Measurements from ENCODE around the gene DDAH2.

The DDAH2 gene, protein sequence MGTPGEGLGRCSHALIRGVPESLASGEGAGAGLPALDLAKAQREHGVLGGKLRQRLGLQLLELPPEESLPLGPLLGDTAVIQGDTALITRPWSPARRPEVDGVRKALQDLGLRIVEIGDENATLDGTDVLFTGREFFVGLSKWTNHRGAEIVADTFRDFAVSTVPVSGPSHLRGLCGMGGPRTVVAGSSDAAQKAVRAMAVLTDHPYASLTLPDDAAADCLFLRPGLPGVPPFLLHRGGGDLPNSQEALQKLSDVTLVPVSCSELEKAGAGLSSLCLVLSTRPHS

DNA sequence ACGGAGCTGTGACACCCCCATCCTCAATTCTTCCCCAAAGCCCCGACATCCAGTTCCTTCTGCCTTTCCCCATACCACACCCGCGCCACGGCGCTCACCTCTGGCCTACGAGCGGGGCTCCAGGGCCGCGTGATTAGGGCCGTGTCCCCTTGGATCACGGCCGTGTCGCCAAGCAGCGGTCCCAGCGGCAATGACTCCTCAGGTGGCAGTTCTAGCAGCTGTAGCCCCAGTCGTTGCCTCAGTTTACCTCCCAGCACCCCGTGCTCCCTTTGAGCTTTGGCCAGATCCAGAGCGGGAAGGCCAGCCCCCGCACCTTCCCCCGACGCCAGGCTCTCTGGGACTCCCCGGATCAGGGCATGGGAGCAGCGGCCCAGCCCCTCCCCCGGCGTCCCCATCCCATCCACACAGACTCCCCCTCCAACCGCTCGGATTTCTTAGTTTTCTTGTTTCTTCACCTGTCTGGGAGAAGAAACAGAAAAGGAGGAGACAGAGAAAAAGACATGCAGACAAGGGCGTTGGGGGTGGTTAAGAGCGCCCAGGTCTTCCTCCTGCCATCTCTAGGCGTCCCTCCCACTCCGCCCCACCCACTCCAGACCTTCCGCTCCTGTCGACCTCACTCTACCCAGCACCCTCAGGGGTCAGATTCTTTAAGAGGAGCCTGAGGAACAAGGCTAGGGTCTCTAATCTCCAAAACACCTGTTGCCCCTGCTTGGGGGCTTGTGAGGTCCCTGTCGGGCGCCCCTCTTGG, at the start of gene DDAH2:
Gene DDAH2 (minus strand): TSS at position 533 of the 748 bp plus-strand sequence. CDS start 138 bp downstream, at position 395.
- no peak for FAIRE-seq

DNA sequence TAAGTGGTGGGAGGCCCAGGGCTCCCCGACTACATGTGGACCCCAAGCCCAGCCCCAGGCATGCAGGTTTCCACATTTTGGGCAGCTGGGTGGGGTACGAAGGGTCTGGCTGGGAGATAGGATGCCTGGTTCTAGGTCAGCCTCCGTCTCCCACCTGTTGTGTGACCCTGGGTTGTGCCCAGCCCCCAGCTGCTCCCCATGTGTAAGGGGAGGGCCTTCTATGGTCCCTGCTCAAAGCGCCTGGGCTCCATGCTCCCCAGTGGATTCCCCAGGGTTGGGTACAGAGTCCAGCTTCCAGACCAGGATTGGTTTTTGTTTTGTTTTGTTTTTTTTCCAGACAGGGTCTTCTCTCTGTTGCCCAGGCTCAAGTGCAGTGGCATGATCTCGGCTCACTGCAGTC, 49.1 kb upstream of the DDAH2 start:
- FAIRE-seq, result no peak

DNA sequence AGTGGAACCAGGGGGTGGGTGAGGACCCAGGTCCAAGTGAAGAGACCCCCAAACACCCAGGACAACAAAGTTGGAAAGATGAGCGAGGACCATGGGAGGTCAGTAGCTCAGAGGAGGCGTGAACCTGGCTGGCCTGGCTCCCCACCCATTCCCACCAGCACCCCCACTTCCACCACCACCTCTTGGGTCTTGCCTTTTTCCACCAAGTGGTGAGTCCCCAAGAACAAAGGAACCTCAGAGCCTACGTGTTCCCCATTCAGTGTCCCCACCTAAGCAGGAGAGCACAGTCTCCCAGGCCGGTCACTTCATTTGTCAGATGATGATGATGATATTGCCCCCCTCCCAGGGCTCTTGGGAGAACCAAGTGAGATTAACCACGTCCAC, 48.6 kb upstream of the DDAH2 start:
- no peak for FAIRE-seq

DNA sequence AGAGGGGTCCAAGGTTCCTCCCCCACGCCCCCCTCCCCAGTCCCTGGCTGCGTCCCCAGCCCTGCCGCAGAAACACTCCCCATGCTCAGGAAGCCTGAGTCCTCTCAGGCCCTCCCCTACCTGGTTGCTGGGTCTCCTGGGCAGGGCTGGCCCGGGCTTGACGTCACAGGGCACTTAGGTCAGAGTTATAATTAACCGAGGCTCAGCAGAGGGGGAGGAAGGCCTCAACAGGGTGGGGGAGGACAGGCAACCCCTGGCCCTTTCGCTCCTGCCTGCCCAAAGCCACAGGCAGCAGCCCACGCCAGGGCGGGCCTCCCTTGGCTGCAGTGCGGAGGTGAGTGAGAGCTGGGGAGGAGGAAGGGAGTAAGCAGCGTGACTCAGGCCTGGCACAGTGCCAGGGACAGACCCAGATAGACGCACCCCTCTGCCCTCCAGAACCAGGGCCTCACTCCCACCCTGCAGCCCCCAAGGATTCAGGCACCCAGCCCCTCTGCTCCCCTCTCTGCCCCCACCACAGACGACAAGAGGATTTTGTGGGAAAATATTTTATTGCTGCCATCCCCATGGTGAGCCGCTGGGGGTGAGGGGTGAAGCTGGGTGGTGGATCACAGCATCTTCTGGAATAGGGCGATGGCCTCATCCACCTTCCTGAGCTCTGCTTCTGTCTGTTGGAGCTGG, 48.0 kb upstream of the DDAH2 start, which contains the start of gene VWA7:
Gene VWA7 (minus strand): TSS at position 340 of the 678 bp plus-strand sequence. CDS start 549 bp downstream, outside the sequence.
- peak; percentile 62 for FAIRE-seq

DNA sequence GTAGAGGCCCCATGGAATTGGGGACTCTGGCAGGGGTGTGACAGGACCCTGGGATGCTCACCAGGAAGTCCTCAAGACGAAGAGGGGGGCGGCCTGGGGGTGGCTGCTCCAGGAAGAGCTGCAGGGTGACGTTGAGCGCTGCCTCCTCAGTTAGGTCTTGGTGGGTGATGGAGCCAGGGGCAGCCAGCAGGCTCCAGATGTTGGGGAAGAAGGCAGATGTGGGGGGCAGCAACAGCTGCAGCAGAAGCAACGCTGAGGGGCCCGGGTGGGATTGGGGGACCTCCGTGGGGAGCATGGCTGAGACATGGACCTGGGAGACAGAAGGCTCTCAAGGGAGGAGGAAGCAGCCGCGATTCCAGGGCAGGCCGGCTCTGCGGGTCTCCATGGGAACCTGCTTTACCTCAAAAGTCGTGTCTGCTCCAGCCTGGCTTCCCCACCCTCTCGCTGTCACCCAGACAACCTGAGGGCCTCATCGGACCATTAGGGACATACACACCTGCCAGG, 47.4 kb upstream of the DDAH2 start:
- no peak for FAIRE-seq

DNA sequence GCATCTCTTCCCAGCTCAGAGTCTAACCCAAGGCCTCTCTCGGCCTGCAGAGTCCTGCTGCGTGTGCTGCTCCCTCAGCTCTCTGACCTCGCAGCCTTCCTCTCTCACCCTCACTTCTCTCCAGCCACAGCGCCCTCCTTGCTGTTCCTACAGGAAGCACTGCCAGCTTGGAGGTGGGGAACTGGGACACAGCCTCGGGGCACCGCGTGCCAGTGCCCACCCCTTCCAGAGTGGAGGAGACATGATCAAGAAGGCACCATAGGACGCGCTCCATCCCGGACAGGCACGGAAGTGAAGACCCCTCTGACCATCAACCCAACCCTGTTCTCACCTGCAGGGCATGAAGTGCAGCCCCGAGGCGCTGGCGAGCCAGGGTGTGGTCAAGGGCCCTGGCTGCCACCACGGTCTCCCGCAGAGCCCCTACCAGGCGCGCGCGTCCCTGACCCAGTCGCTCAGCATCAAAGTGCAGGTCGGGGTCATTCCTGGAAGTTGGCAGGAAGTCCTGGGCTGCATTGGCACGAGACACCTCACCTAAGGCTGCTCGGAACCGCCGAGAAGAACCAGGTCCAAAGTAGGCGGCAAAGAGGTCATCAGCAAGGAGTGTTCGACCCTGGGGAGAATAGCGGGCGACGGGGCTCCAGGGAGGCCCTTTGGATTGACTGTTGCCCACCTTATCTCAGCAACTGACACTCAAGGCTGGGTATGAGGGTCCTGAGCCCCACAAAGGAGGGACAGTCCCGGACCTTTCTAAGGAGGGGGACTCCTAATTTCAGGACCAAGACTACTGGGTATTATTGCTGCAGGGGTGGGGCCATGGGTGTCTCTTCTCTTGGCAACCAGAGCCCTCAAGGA, 46.8 kb upstream of the DDAH2 start:
- FAIRE-seq, result no peak

DNA sequence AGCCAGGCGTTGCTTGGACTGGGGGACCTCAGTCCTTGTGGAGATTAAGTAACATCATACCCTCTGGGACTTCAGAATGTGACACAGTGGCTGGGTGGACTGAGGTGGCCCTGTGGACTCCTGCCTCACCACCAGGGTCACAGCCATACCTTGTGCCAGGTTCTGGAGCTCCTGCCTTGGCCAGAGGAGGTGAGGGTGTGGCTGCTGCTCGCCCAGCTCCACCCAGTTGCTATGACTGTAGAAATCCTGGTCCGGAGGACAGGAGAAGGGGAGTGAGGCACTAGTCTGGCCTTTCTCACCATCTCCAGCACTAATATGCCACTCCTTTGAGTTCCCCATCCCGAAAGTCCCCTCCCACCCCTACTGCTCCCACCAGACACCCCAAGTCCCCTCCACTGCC, 46.1 kb upstream of the DDAH2 start:
- FAIRE-seq, result no peak

DNA sequence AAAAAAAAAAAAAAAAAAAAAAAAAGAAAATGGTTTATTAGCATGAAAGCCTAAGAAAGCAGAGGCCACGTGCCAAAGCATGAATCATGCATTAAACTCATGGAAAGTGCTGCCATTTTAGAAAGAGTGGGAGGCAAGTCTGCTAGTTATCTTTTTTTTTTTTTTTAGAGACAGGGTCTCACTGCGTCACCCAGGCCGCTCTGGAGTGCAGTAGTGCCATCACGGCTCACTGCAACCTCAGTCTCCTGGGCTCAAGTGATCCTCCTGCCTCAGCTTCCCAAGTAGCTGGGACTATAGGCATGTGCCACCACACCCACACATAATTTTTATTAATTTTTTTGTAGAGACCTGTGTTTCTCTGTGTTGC, 42.9 kb upstream of the DDAH2 start:
- no peak for FAIRE-seq

DNA sequence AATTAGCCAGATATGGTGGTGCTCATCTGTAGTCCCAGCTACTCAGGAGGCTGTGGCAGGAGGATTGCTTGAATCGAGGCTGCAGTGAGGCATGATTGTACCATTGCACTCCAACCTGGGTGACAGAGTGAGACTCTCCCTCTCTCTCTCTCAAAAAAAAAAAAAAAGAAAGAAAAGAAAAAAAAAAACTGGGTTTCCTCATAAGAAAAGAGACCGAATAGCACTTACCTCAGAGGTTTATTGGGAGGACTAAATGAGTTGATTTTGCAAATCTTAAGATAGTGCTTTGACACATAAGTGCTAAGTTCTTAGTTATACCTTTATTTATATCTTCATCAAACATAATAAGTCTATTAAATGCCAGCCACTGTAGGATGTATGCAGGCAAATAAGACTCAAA, 41.8 kb upstream of the DDAH2 start:
- FAIRE-seq, result no peak

DNA sequence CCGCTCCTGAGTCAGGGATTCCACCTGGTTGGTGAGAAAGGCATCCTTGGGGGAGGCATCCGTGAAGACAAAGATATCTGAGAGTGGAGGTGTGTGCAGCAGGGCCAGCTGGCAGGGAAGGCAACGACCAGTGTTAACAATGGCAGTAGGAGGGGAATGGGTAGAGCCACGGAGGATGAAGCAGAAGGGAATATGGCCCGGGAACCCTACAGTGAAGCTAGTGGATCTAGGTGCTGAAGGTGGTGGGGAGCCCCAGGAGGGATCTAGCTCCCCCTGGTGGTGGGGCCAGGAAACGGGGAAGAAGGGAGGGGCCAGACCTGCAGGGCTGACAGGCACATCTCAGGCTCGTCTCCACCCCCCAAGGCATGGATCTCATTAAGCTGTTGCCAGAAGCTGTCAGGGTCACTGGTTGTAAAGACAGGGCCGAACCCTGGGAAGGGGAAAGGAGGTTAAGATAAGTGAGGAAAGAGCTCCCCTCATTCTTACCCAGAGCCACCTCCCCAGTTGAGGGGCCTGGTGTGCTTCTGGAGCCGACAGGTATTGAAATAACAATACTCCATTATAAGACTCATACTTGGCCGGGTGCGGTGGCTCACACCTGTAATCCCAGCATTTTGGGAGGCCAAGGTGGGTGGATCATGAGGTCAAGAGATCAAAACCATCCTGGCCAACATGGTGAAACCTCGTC, 40.7 kb upstream of the DDAH2 start:
- FAIRE-seq, result no peak

DNA sequence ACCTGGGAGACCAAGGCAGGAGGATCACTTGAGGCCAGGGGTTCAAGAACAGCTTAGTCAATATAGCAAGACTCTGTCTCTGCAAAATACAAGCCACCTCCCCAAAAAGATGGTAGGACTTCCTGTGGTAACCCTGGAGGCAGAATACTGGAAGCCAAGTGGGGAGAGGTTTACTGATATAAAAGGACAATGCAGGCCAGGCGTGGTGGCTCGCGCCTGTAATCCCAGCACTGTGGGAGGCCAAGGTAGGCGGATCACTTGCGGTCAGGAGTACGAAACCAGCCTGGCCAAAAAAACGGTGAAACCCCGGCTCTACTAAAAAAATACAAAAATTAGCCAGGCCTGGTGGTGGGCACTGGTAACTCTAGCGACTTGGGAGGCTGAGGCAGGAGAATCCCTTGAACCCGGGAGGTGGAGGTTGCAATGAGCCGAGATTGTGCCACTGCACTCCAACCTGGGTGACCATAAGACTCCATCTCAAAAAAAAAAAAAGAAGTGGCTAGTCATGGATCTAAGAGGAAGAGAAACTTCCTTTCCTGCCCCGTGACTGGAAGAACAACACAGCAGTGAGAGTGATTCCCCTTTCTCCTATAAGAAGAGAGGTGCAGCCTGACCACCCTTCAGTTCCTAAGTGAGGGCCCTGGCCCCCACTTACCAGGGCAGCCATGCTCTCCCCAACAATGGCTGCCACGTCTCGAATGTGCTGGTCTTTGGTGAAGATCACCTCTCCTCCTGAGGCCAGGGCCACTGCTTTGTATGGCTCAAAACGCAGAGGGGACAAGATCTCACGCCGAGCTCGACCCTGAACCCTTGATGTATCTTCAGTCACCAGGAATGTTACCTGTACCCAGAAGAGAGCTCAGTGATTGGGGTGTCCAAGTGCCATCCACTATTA, 39.5 kb upstream of the DDAH2 start:
- FAIRE-seq, result no peak

DNA sequence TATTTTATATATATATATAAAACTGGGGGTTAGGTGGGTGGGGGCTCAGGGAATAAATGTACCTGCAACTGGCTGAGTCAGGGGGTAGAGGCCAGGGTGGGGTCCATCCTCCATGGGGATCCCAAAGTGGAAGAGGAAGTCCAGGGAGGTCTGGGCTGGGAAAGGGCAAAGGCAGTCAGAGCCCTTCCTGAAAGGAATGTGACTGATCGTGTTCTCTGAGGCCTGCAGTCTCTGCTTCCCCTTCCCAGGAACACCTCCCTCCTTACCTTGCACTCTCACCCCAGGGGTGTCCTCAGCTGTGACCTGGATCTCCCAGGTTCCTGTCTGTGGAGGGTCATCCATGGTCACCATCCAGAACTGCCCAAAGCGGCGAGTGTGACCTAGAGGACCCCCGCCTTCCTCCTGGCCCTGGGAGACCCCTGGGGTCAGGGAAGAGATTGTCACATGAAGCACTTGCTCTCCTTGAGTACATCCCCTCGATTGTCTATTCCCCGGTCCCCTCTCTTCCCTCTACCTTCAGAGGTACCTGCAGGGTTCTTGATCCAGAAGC, 38.1 kb upstream of the DDAH2 start:
- no peak for FAIRE-seq

DNA sequence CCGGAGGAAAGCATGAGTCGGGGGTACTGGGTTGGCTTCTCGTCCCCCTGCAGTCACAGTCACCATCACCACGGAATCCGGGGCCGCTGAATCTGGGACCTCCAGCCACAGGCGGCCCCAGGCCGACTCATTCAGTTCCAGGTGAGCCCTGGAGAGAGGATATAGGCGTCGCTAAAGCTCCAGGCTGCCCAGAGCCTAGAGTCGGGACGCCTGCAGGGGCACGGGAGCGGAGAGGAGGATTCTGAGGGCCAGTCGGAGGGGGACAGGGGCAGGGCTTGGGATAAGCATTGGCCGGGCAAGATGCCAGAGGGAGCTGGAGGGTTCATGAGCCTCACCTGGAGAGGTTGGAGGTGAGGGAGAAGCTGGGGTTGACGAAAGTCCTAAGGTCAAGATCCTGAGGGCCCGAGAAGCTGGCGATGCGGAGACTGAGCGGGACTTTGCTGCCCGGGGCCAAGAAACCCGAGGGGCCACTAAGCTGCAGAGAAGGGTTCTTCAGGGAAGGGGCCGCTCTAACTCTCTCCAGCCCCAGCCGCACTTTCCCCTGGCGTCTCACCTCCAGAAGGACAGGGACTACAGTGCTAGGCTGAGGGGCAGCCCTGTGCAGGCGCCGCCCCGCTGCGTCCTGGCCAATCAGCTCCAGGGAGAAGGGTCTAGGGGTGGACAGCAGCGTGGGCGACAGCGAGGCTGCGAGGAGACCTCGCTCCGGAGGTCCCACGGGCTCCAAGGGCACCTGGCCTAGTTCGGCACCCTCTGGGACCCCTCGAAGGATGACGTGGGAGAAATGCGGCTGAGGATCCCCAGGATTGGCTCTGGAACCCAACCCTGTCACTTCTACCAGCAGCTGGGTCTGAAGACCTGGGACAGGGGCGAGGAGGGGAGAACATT, 37.1 kb upstream of the DDAH2 start:
- no peak for FAIRE-seq

DNA sequence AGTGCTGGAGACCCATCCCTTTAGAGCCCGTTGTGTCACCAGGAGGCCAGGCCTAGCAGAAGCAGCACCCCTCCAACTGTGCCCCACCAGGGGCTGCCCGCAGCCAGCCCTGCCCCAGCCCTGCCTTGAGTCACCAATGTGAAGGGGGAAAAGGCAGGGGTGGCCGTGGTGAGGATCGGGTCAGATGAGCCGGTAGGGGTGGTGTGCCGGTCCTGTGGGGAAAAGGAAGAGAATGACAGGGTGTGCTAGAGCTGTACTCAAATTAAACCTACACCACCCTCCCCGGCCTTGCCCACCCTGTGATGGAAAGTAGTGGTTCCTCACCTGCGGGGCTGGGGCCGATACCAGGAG, 36.4 kb upstream of the DDAH2 start:
- FAIRE-seq, result no peak

DNA sequence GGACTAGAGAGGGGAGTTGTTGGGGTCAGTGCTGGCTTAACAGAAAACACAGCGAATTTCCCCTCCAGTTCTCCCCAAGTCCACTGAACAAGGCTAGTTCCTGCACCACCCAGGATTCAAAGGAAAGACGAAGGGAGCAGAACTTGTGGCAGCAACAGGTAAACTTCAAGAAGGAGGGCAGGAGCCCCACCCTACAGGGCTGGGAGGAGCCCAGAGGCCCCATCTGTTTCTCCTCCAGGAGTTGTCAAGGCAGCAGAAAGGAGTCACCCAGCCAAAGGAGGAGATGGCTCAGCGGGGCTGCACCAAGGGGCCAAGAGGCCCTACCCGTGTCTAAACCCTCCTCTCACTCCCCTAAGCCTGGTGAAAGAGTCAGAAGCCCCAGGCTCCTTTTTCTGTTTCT, 35.1 kb upstream of the DDAH2 start:
- FAIRE-seq, result no peak

DNA sequence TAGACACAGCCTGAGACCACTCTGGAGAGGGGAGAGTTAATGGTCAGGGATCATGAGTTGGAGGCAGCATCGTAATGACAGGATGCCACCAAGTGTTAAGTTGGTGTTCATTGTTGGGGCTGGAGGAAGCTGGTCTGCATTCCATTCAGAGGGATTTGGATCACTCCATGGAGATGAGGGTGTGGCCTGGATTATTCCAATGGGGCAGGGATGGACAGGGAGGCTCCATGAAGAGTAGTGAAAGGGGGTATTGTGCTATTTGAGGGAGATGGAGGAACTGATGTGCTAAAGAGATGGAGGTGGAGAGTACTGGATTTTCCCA, 34.5 kb upstream of the DDAH2 start:
- FAIRE-seq, result no peak

DNA sequence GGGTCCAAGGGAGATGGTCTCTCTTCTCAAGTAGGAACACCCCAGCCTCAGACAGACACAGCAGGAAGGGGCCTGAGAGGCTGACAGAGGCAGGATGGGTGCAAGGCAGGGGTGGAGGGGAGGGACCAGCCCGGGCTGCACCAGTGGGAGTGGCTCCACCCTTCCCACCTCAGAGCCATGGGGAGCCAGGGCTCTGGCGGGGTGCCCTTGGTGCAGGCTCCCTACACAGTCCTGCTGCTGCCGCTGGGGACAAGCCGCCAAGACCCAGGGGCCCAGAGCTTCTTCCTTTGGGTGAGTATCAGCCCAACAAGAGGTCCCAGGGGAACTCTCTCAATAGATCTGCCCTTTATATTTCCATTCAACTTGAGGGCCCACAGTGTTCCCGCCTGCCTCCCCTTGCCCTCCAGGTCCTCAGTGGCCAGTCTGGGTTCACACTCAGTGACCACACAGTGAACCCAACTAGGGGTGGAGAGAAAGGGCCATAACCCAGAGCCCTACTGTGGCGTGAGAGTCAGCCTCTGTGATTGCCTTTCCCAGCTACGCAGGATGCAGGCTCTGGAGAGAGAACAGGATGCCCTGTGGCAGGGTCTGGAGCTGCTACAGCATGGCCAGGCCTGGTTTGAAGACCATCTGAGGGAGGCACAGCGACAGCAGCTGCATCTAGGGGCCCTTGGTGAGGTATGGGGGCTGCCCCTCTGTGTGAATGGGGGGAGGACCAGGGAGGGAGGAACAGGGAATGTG, 33.9 kb upstream of the DDAH2 start:
- FAIRE-seq, result no peak

DNA sequence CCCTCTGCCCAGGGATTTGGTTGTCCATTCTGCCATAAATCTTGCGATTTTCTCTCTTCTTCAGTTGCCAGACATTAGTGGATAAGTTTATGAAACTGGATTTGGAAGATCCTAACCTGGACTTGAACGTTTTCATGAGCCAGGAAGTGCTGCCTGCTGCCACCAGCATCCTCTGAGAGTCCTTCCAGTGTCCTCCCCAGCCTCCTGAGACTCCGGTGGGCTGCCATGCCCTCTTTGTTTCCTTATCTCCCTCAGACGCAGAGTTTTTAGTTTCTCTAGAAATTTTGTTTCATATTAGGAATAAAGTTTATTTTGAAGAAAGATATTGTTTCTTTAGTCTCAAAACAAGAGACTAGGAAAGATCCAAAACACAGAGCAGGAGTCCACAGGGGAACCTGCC, 33.3 kb upstream of the DDAH2 start, which contains the start of gene SAPCD1:
Gene SAPCD1 (plus strand): TSS at position 301 of the 400 bp plus-strand sequence. CDS start 399 bp downstream, outside the sequence.
- FAIRE-seq, result no peak

DNA sequence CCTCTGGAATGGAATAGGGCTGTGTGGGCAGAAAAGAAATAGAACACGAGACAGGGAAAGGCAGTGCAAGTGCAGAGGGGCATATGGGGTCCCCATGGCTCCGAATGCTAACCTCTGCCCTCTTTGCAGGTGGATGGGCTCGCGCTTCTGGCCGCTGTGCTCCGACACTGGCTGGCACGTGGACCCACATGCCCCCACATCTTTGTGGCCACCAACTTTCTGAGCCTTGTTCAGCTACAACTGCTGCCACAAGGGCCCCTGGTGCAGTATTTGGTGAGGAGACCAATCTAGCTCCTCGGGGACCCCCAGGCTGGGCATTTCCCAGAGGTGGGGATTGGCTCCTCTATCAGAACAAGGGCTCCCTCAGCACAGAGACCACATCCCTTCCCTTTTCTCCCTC, 32.2 kb upstream of the DDAH2 start:
- FAIRE-seq, result no peak

Data from islet of Langerhans (tissue), 1 donor.